NCI-H82 treated with DMSO at 0.1 percent for 48 hours (cell line): ENCODE data around the gene BTF3L4.
"Not testable (repeated sequence)": the region's sequence is repeated elsewhere in the genome, so short reads cannot be mapped to it uniquely, and the experiment has no call there.

ENCODE experiments used
- DNase-seq: peaks from one replicate; lab custom pipeline; 2025; ENCODE audit not compliant: unreplicated experiment; lab: John Stamatoyannopoulos, UW

BTF3L4 gene

DNA sequence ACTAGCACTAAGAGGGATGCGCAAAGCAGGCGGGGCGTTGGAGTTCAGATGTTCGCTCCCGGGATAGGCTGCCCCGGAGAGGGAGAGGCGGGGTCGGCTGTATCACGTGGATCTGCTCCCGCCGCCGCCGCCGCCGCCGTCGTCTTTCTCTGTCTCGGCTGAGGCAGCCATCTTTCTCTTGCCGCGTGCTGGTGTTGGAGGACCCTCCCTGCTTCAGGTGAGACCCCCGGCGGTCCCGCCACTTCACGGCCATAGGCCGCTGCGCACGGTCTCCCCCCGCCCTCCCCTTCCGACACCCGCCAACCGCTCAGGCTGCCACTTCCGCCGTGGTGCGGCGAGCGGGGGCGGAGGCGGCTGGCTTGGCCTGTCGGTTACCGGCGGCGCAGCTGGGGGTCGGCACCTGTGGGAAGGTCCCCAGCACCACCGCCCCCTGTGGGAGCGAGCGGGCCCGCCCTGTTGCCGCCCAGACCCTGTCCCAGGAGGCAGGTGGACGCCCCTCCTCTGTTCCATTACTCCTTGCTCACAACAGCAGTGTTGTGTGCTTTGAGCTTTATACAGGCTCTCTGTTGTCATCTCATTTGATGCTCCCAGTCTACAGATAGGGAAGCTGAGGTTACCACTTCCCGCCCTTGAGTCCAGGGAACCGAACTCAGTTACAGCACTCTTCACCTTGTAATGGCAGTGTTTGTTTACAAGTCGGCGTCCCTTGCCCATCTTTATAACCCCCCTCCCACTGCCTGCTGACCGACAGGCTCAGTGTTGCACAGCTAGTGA, at the start of gene BTF3L4:
Gene BTF3L4 (plus strand): TSS at position 133 of the 774 bp plus-strand sequence. CDS start 3,553 bp downstream, outside the sequence.
- DNase-seq, result peak; percentile 96

- DNase-seq, result peak; percentile 28
Measured at GRCh38 chr1:52007215-52008002, 48.7 kb upstream of the BTF3L4 start.

GRCh38 chr1:52008071-52008809, 47.9 kb upstream of the BTF3L4 start:
- no peak for DNase-seq

DNA sequence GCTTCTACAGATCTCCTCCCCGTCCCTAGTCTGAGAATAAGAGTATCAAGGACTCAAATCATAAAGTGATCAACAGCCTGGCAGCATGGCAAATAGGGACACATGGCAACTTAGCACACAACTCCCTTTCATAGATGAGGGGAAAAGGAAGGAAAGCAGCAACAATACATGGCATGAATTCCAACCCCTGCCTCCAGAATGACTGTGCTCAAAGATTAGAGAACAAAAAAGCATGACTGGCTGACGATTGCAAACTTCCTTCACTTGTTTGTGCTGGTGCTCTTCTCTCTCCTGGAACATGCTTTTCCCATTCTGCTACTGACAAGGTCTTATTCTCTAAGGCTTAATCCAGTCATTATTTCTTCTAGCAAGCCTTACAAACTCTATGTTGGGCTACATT, 34.0 kb upstream of the BTF3L4 start:
- DNase-seq, result no peak

DNA sequence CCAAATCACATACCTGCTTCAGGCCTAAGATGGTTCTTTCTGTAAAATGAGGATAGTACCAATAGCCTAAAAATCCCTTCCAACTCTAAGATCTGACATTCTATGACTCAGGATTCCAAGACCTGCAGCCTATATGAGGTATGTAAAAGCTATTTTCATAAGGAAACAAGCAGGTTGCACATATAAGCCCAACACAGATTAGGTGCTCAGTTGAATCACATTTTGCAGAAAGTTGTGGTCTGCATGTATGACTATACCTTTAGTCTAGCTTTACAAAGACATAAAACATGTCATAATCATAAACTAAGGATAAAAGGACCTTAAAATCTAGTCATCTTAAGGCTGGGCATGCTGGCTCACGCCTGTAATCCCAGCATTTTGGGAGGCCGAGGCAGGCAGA, 29.8 kb upstream of the BTF3L4 start:
- no peak for DNase-seq

DNA sequence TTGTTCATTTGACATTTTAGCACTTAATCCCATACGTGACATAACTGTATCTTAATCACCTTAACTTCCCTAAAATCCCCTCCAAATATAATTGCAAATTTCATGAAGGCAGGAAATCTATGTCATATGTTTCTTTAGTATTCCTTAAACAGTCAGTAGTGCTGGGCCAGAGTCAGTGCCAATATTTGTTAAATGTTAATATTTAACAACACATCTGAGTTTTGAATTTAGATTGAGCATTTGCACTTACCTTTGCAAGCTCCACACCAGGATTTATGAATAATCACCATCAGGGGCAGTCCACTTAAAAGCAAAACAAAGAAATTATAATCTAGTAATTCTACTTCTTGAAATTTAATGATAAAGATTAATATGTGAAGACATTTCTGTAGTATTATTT, 27.8 kb upstream of the BTF3L4 start:
- DNase-seq, result no peak

DNA sequence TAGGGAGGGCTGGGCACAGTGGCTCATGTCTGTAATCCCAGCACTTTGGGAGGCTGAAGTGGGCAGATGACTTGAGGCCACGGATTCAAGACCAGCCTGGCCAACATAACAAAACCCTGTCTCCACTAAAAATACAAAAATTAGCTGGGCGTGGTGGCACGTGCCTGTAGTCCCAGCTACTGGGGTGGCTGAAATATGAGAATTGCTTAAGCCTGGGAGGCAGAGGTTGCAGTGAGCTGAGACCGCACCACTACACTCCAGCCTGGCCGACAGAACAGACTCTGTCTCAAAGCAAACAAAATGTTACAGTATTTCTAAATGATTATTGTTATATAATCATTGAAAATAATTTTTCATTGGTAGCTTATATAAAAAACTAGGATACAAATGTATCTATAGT, 27.3 kb upstream of the BTF3L4 start:
- not testable (repeated sequence) for DNase-seq

DNA sequence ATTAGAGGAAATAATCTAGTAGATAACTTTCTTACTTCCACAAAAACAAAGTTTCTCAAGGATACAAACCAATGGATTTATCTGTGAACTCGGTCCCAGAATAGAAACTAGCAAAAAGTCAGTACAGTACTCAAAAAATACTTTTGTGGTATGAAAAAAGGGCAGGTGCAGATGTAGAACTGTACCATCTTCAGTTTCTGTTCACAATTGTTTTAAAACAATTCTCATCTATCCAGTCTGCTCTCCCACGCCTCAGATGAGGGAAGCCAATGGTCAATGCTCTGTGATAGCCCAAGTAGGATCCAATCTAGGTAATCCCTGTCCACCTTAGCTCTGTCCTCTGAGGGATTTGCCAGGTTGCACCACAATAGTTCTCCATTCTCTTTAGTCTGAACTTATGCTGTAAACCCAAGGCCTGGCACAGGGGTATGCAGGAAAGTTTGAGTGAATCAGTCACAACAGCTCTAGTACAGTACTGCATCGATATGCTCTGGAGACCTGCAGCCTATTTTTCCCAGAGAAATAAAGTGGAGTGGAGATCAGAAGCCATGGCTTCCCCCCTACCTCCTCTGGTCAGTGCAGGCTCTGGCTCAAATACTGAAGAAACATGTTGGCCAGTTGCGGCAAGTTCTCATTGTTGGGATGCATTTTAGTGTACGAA, 23.8 kb upstream of the BTF3L4 start:
- no peak for DNase-seq

- DNase-seq, result no peak
Measured at GRCh38 chr1:52032785-52033131, 23.3 kb upstream of the BTF3L4 start.

DNA sequence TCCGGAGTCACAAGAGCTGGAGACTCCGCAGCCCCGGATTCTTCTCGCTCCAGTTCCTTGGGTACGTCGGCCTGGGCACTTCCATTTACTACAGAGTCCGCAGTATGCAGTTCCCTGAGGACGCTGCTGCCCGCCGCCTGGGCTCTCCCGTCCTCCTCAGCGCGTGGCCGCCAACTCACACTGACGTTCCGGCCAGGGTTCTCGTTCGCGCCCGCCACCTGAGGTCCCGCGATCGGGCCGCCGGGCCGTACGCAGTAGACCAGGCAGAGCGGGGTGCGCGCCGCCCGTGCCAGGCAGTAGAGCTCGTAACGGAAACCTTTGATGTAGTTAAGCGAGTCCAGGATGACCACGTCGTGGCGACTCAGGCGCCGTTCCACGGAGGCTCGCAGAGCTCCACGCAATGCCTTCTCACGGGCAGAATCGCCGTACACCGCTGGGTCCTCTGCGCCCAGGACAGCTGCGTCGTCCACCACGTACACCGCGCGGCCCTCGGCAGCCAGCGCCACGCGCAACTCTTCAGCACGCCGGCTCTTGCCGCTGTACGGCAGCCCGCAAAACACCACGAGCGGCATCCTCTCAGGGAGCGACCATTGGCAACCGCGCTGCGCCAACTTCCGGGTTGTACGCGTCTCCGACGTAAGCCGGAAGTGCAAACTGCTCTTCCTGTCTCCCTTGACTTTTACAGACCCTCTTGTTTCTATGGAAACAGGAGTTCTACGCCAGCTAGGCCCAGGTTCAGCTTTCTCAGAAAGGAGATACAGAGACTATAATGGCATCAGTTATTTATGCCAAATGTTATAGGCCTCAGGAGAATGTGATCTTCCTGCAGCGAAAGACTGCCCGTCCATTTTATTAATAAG, 22.7 kb upstream of the BTF3L4 start, which contains the start of gene KTI12:
Gene KTI12 (minus strand): TSS at position 621 of the 860 bp plus-strand sequence. CDS start 49 bp downstream, at position 572.
- DNase-seq, result peak; percentile 68

DNA sequence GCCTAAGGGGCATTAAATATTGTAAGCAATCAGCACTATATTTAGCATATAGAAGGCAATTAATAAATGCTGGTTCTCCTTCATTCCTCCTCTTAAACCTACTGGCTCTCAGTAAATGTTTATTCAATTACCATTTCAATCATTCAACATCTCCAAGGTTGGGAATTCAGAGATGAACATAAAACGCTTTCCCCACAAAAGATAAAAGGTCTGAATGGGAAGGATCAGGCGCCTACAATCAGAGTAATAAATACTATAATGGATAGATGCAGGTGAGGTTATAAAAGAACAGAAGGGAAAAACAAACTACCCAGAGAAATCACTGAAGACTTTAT, 22.1 kb upstream of the BTF3L4 start:
- no peak for DNase-seq

DNA sequence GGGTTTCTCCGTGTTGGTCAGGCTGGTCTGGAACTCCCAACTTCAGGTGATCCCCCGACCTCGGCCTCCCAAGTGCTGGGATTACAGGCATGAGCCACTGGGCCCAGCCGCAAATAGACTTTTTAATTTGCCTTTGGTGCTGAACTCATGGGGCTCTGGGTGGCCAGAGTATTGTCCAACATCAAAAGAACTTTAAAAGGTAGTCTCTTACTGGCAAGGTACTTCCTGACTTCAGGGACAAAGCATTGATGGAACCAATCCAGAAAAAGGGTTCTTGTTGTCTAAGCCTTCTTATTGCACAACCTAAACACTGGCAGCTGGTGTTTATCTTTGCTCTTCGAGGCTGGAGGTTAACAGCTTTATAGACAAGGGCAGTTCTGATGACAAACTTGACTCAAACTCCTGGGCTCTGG, 18.7 kb upstream of the BTF3L4 start:
- DNase-seq, result peak; percentile 55

GRCh38 chr1:52037909-52038308, 18.2 kb upstream of the BTF3L4 start:
- no peak for DNase-seq

DNA sequence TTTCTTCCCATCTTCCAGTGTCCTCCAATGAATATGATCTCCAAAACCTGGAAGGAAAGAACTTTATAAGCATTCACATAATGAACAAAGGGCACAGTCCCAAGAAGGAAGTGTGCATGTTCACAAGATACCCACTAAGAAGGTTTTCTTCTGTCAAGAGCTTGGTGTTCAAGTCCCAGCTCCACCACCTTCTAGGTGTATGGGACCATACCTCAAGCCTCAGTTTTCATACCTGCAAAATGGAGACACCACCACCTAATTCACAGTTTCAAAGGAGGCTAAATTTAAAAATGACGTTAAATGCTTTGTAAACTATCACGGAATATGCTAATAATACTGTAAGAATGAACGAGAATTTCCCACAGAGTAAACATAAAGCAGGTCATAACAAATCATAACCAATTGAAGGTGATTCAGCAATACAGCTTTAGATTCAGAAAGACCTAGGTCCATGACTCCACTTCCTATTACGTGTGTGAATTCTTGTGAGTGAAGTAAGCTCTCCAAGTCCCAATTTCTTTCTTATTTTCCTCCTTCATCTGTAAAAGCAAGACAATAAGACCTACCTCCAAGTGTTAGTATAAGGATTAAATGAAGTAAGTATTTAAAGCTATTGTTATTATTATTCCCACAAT, 14.4 kb upstream of the BTF3L4 start:
- no peak for DNase-seq

DNA sequence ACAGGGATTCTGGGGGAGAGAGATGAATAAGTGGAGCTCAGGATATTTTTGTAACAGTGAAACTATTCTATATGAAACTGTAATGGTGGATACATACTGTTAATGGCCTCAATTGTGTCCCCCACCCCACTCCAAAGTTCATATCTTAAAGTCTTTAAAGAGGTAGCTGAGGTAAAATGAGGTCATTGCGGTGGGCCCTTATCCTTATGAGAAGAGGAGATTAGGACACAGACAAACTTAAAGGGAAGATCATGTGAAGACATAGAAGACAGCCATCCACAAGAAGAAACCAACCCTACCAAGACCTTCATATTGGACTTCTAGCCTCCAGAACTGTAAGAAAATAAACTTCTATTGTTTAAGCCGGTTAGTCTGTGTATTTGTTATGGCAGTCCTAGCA, 10.9 kb upstream of the BTF3L4 start:
- no peak for DNase-seq

GRCh38 chr1:52045666-52046195, 10.4 kb upstream of the BTF3L4 start:
- not testable (repeated sequence) for DNase-seq

GRCh38 chr1:52049337-52049736, 6.8 kb upstream of the BTF3L4 start:
- not testable (repeated sequence) for DNase-seq

GRCh38 chr1:52053862-52054261, 2.2 kb upstream of the BTF3L4 start:
- no peak for DNase-seq

GRCh38 chr1:52054496-52055065, 1.5 kb upstream of the BTF3L4 start:
- no peak for DNase-seq
